IMR-90 (cell line): ENCODE data around the gene RHOT2. TPM values are rescaled to one million over a fixed set of nuclear protein-coding genes. Genes with fewer than 3 reads are reported as not detected.

Experiments
- ATAC-seq: fragments of 200-7000 bp; cut with Tn5 transposase; 2 replicates; pipeline ENCODE4 v1.9.1; 2020; ENCODE audit warnings: low read depth, mild to moderate bottlenecking, moderate library complexity
- BruUV-seq: library from RNA; stranded (reverse); fragments of 400-500 nt; replicated peaks from 2 replicates; lab custom pipeline; 2021; lab: Mats Ljungman, UMichigan
- CTCF ChIA-PET: fragments of 300-600 bp; formaldehyde crosslinking; extraction: SDS; loops from one replicate; lab custom pipeline; 2021; ENCODE audit warnings: antibody characterized with exemption; lab: Yijun Ruan, JAX
- POLR2A ChIA-PET: fragments of 300-600 bp; sonication (Branson Sonifier 250); formaldehyde crosslinking; loops from one replicate; lab custom pipeline; 2022; ENCODE audit warnings: antibody characterized with exemption; ENCODE audit not compliant: unreplicated experiment; lab: Charles Lee
- DNase-seq: peaks from one replicate; pipeline ENCODE4 v3.0.0; 2013
- H2AFZ ChIP-seq: replicated peaks from 2 replicates; pipeline ENCODE3; 2013; ENCODE audit warnings: low read length, mild to moderate bottlenecking; ENCODE audit not compliant: poor library complexity
- H2AK5ac ChIP-seq: 2 replicates; pipeline ENCODE4 v1.6.1; 2013; ENCODE audit warnings: low read depth, low read length, inconsistent platforms
- H2AK9ac ChIP-seq: replicated peaks from 2 replicates; pipeline ENCODE3; 2013; ENCODE audit warnings: mild to moderate bottlenecking, low read depth, low read length, moderate library complexity; ENCODE audit not compliant: poor library complexity
- H2BK120ac ChIP-seq: 2 replicates; pipeline ENCODE4 v1.6.1; 2013; ENCODE audit warnings: low read depth, low read length, inconsistent platforms
- H2BK15ac ChIP-seq: 3 replicates; pipeline ENCODE4 v1.6.1; 2013; ENCODE audit warnings: low read depth, low read length, inconsistent platforms
- H2BK20ac ChIP-seq: 2 replicates; pipeline ENCODE4 v1.6.1; 2013; ENCODE audit warnings: low read depth, mild to moderate bottlenecking, inconsistent platforms, low read length, moderate library complexity
- H2BK5ac ChIP-seq: 2 replicates; pipeline ENCODE4 v1.6.1; 2013; ENCODE audit warnings: mild to moderate bottlenecking, low read depth, low read length, inconsistent platforms; ENCODE audit not compliant: poor library complexity, severe bottlenecking
- H3K14ac ChIP-seq: replicated peaks from 2 replicates; pipeline ENCODE4 v1.6.1; 2013; ENCODE audit warnings: low read depth, low read length, inconsistent platforms
- H3K18ac ChIP-seq: 2 replicates; pipeline ENCODE4 v1.6.1; 2013; ENCODE audit warnings: low read depth, low read length, control low read depth
- H3K23ac ChIP-seq: 2 replicates; pipeline ENCODE4 v1.6.1; 2013; ENCODE audit warnings: low read depth, low read length, inconsistent platforms
- H3K27ac ChIP-seq: 2 replicates; pipeline ENCODE4 v1.5.1; 2013; ENCODE audit warnings: mild to moderate bottlenecking, control low read depth, low read length; ENCODE audit not compliant: insufficient read depth
- H3K27me3 ChIP-seq: 2 replicates; pipeline ENCODE4 v1.6.1; 2013; ENCODE audit warnings: low read length; ENCODE audit not compliant: control insufficient read depth, insufficient read depth
- H3K36me3 ChIP-seq: 2 replicates; pipeline ENCODE4 v1.6.1; 2013; ENCODE audit warnings: low read length, mixed read lengths; ENCODE audit not compliant: control insufficient read depth, insufficient read depth
- H3K4ac ChIP-seq: 2 replicates; pipeline ENCODE4 v1.6.1; 2013; ENCODE audit warnings: low read depth, low read length, inconsistent platforms
- H3K4me1 ChIP-seq: 2 replicates; pipeline ENCODE4 v1.6.1; 2013; ENCODE audit warnings: low read length, mixed read lengths; ENCODE audit not compliant: control insufficient read depth, insufficient read depth
- H3K4me2 ChIP-seq: 2 replicates; pipeline ENCODE4 v1.6.1; 2013; ENCODE audit warnings: low read depth, mild to moderate bottlenecking, control low read depth, low read length, moderate library complexity
- H3K4me3 ChIP-seq: 2 replicates; pipeline ENCODE4 v1.5.1; 2013; ENCODE audit warnings: low read depth, mild to moderate bottlenecking, control low read depth, low read length, moderate library complexity; ENCODE audit not compliant: insufficient read depth
- H3K56ac ChIP-seq: 2 replicates; pipeline ENCODE4 v1.6.1; 2013; ENCODE audit warnings: low read length, inconsistent platforms; ENCODE audit not compliant: insufficient read depth; ENCODE audit errors: extremely low read depth
- H3K79me1 ChIP-seq, 2 experiments: 2 replicates each; pipeline ENCODE4 v1.6.1; 2013; ENCODE audit warnings: low read length in 2 of 2, inconsistent platforms in 1 of 2, low read depth in 1 of 2
- H3K9ac ChIP-seq: 2 replicates; pipeline ENCODE4 v1.6.1; 2013; ENCODE audit warnings: low read depth, low read length, control low read depth
- H3K9me1 ChIP-seq: 2 replicates; pipeline ENCODE4 v1.6.1; 2013; ENCODE audit warnings: low read length, inconsistent platforms; ENCODE audit not compliant: insufficient read depth
- H3K9me3 ChIP-seq: 2 replicates; pipeline ENCODE4 v1.6.1; 2013; ENCODE audit warnings: low read length; ENCODE audit not compliant: control insufficient read depth, insufficient read depth
- H4K20me1 ChIP-seq: 2 replicates; pipeline ENCODE4 v1.6.1; 2013; ENCODE audit warnings: low read length, inconsistent platforms; ENCODE audit not compliant: insufficient read depth
- H4K5ac ChIP-seq: 2 replicates; pipeline ENCODE4 v1.6.1; 2013; ENCODE audit warnings: mild to moderate bottlenecking, low read depth, low read length, control low read depth
- H4K8ac ChIP-seq, 2 experiments: 2 replicates each; pipeline ENCODE4 v1.6.1; 2013; ENCODE audit warnings: low read depth in 2 of 2, low read length in 2 of 2, control low read depth in 1 of 2, inconsistent platforms in 1 of 2
- H4K91ac ChIP-seq: 2 replicates; pipeline ENCODE4 v1.6.1; 2013; ENCODE audit warnings: low read depth, low read length, inconsistent platforms; ENCODE audit not compliant: insufficient read depth
- CEBPB ChIP-seq: IDR thresholded peaks from 2 replicates; pipeline ENCODE4 v1.6.1; 2012; ENCODE audit warnings: low read depth, low read length, improper control_type of control experiment
- CHD1 ChIP-seq: IDR thresholded peaks from 2 replicates; pipeline ENCODE4 v1.6.1; 2012; ENCODE audit warnings: low read depth, low read length, improper control_type of control experiment
- CTCF ChIP-seq: conservative IDR thresholded peaks from 2 replicates; pipeline ENCODE4 v1.5.1; 2012; ENCODE audit warnings: mild to moderate bottlenecking, low read depth, low read length, improper control_type of control experiment
- MAFK ChIP-seq: IDR thresholded peaks from 2 replicates; pipeline ENCODE4 v1.6.1; 2012; ENCODE audit warnings: low read depth, low read length, improper control_type of control experiment
- MAZ ChIP-seq: IDR thresholded peaks from 2 replicates; pipeline ENCODE4 v1.6.1; 2012; ENCODE audit warnings: low read depth, mild to moderate bottlenecking, low read length, improper control_type of control experiment, moderate library complexity, borderline replicate concordance
- MXI1 ChIP-seq: IDR thresholded peaks from 2 replicates; pipeline ENCODE4 v1.6.1; 2012; ENCODE audit warnings: low read depth, mild to moderate bottlenecking, low read length, moderate library complexity, borderline replicate concordance
- NFE2L2 ChIP-seq: fragments of 150-350 bp; IDR thresholded peaks from 2 replicates; pipeline ENCODE4 v1.6.1; 2016; ENCODE audit warnings: low read depth, mild to moderate bottlenecking, low read length
- POLR2A ChIP-seq: IDR thresholded peaks from 2 replicates; pipeline ENCODE4 v1.6.1; 2012; ENCODE audit warnings: mild to moderate bottlenecking, low read depth, low read length
- RAD21 ChIP-seq: IDR thresholded peaks from 2 replicates; pipeline ENCODE4 v1.6.1; 2012; ENCODE audit warnings: low read length, improper control_type of control experiment
- RCOR1 ChIP-seq: IDR thresholded peaks from 2 replicates; pipeline ENCODE4 v1.6.1; 2012; ENCODE audit warnings: mild to moderate bottlenecking, low read length, improper control_type of control experiment; ENCODE audit not compliant: insufficient replicate concordance
- RFX5 ChIP-seq: IDR thresholded peaks from 2 replicates; pipeline ENCODE4 v1.8.0; 2012; ENCODE audit warnings: low read depth, mild to moderate bottlenecking, low read length, moderate library complexity
- SMC3 ChIP-seq: fragments of 150-350 bp; IDR thresholded peaks from 2 replicates; pipeline ENCODE4 v1.6.1; 2016; ENCODE audit warnings: low read depth, mild to moderate bottlenecking, antibody characterized with exemption, low read length, moderate library complexity
- USF2 ChIP-seq: fragments of 150-350 bp; IDR thresholded peaks from 2 replicates; pipeline ENCODE4 v1.6.1; 2017; ENCODE audit warnings: mild to moderate bottlenecking, antibody characterized with exemption, low read length, low read depth
- WGBS, 2 experiments: methylation state at CpG; one replicate each; pipeline versions ENCODE4 v1.1.5 to v1.1.7; 2013; ENCODE audit warnings: missing lambda C conversion rate in 2 of 2; ENCODE audit not compliant: insufficient read length in 1 of 2; ENCODE audit errors: extremely low coverage in 2 of 2; 5-methylcytosine and 5-hydroxymethylcytosine counted together
- dilution Hi-C: fragments of 300-500 bp; cut with HindIII; formaldehyde crosslinking; loops from one replicate; pipeline ENCODE4 v1.14.3; 2018; ENCODE audit warnings: low sequenced_read_pairs; ENCODE audit not compliant: unreplicated experiment
- in situ Hi-C: fragments of 300-500 bp; cut with MboI; formaldehyde crosslinking; loops from 3 replicates; pipeline ENCODE4 v1.14.3; 2019; ENCODE audit warnings: low sequenced_read_pairs, inconsistent platforms, mixed read lengths
- intact Hi-C: fragments of 100-400 bp; cut with micrococcal nuclease; formaldehyde crosslinking; loops from 2 replicates; pipeline ENCODE4 v1.10.0; 2022
- polyA plus RNA-seq, 3 experiments: library from polyadenylated mRNA; depleted of rRNA; stranded (reverse); fragments of >200 nt; gene quantifications; 2 replicates each; pipeline ENCODE4 v1.2.3, GENCODE V29; 2012; ENCODE audit warnings: low replicate concordance in 1 of 3
- total RNA-seq: library from RNA; depleted of rRNA; stranded (reverse); fragments of >200 nt; gene quantifications from 2 replicates; pipeline ENCODE4 v1.2.3, GENCODE V29; 2012
- TF ChIP-seq, protein P1 (sequence below): fragments of 150-350 bp; IDR thresholded peaks from 2 replicates; pipeline ENCODE4 v1.6.1; 2016; ENCODE audit warnings: low read depth, mild to moderate bottlenecking, low read length, moderate library complexity, borderline replicate concordance

Gene RHOT2
- total and polyA plus RNA-seq, 2 of the 4 experiments (the other 2 are of a cell fraction), result 20.3 to 181 TPM

- Histone ChIP-seq H3K23ac (no peak overlapping the region), H3K4ac (no peak overlapping the region), H2BK20ac (no peak overlapping the region), H3K79me1 (no peaks in the 10 kb centered on the region), H3K27me3 (peaks cover 34% of the 10 kb centered on the region), H3K27ac (no peak overlapping the region), H4K8ac (no peak overlapping the region), H3K18ac (no peak overlapping the region), H3K56ac (no peak overlapping the region), H4K20me1 (peaks cover 14% of the 10 kb centered on the region; the same call in 1 of the 2 replicates), H2AK9ac (no peak overlapping the region), H3K4me3 (no peak overlapping the region), H4K91ac (no peak overlapping the region), H3K14ac (no peak overlapping the region), H3K4me1 (peaks cover 5% of the 10 kb centered on the region; the same call in 1 of the 2 replicates), H2BK5ac (no peak overlapping the region), H2BK120ac (no peak overlapping the region), H3K9me3 (no peaks in the 10 kb centered on the region), H3K4me2 (no peak overlapping the region), H3K9me1 (no peaks in the 10 kb centered on the region), H4K5ac (no peak overlapping the region), H3K36me3 (no peaks in the 10 kb centered on the region), H2AFZ (no peak overlapping the region), H2AK5ac (no peak overlapping the region), H2BK15ac (no peak overlapping the region), H3K9ac (no peak overlapping the region)
- dilution Hi-C loops, result no loop called here
- intact Hi-C loops, result no loop called here
- DNase-seq, result no peak
- 100% methylated on average over 1 of the region's 4 CpGs; no CpG with 5 or more reads in 1 of the 2 experiments for WGBS, 2 experiments
- no TSS peak for BruUV-seq
- ChIA-PET POLR2A (interaction anchor here (0.6 kb wide), 1 partner anchor 11 kb away, joined by 4 read pairs; no protein-coding TSS in a partner anchor), CTCF (no interaction called here)
- ATAC-seq, result no peak
- in situ Hi-C loops, result loop anchor here (25.0 kb wide), 1 partner anchor 353 kb away; the partner anchor contains the start of gene SSTR5
- no peak for TF ChIP-seq CTCF
- no peak for TF ChIP-seq NFE2L2
- TF ChIP-seq, protein P1, sequence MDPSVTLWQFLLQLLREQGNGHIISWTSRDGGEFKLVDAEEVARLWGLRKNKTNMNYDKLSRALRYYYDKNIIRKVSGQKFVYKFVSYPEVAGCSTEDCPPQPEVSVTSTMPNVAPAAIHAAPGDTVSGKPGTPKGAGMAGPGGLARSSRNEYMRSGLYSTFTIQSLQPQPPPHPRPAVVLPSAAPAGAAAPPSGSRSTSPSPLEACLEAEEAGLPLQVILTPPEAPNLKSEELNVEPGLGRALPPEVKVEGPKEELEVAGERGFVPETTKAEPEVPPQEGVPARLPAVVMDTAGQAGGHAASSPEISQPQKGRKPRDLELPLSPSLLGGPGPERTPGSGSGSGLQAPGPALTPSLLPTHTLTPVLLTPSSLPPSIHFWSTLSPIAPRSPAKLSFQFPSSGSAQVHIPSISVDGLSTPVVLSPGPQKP, result no peak
- TF ChIP-seq POLR2A, result no peak
- no peak for TF ChIP-seq MAZ
- TF ChIP-seq CHD1, result no peak
- no peak for TF ChIP-seq RCOR1
- no peak for TF ChIP-seq SMC3
- no peak for TF ChIP-seq CEBPB
- TF ChIP-seq MAFK, result no peak
- no peak for TF ChIP-seq RFX5
- TF ChIP-seq USF2, result no peak
- no peak for TF ChIP-seq RAD21
- no peak for TF ChIP-seq MXI1
These were observed 41.0 kb downstream of the RHOT2 start for GRCh38 chr16:708959-709358.
